Measurements from ENCODE around the gene INSIG1.

GRCh38 chr7:155268921-155269650, 28.6 kb upstream of the INSIG1 start:
- no peak for TF ChIP-seq POLR2A (IDR thresholded peaks at IDR 0.05)
- no peak for TF ChIP-seq CTCF (IDR thresholded peaks at IDR 0.05)

All from Peyer's patch (tissue), 4 donors.